ENCODE results near the gene SLC39A11. TPM values are rescaled to one million over a fixed set of nuclear protein-coding genes. Genes with fewer than 3 reads are reported as not detected.
A peak's percentile ranks its signal among the peaks of the same experiment; 100 is the strongest.
"Not testable (repeated sequence)": the region's sequence is repeated elsewhere in the genome, so short reads cannot be mapped to it uniquely, and the experiment has no call there.

Gene SLC39A11
- total RNA-seq, 1 experiment from 2014 or later, result 46.4 TPM

DNA sequence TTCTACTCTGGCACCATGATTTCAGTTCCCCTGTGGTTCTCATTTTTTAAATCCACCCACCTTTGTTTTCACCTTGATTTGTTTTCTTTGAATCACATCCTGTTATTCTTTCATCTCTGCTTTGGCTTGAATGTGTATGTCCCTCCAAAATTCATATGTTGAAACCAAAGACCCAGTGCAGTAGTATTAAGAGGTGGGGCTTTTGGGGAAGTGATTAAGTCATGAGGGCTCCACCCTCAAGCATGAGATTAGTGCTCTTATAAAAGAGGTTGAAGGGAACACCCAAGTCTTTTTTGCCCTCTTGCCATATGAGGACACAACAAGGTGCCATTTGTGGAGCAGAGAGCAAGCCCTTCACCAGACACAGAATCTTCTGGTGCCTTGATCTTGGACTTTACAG is 382.3 kb downstream of the SLC39A11 start:
- H3K27ac ChIP-seq (ENCODE audit: low read depth, low read length), result no peak overlapping the region
- H3K79me2 ChIP-seq (ENCODE audit: insufficient read depth, low read length), result no peaks in the 10 kb centered on the region
- intact Hi-C loops (cut with micrococcal nuclease), result no loop called here

DNA sequence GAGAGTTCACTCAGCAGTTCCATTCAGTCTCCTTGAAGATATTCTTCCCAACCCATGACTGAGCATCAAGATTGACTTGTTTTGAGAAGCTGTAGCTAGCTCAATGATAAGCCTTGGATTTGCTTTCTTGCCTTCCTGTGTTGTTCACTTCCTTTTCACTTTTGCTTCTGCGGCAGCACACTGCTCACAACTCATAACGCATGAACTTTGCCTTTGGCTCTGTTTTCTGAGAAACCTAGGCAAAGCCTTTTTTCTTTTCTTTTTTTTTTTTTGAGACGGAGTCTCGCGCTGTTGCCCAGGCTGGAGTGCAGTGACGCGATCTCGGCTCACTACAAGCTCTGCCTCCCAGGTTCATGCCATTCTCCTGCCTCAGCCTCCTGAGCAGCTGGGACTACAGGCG is 383.8 kb downstream of the SLC39A11 start:
- H3K27ac ChIP-seq (ENCODE audit: low read depth, low read length); H3K9me2 ChIP-seq (ENCODE audit: insufficient read depth); H3K79me2 ChIP-seq (ENCODE audit: insufficient read depth, low read length); H3K4me2 ChIP-seq (ENCODE audit: low read length); DNase-seq (ENCODE audit: low read depth, low spot score); POLR2A ChIA-PET; ATAC-seq; H3K27me3 ChIP-seq (ENCODE audit: insufficient read depth, low read length); BruUV-seq (replicated peaks); H3K9ac ChIP-seq (ENCODE audit: low read length); H4K20me1 ChIP-seq (ENCODE audit: insufficient read depth); H3K4me3 ChIP-seq (replicated peaks in 1 of 2; ENCODE audit: low read depth in 1 of 2, low read length in 2 of 2); H2AFZ ChIP-seq (ENCODE audit: low read depth, low read length, poor library complexity, severe bottlenecking); intact Hi-C loops (cut with micrococcal nuclease): not testable (repeated sequence)
- H3K9me3 ChIP-seq (ENCODE audit: control insufficient read depth in 1 of 2, insufficient read depth in 1 of 2, low read depth in 1 of 2, low read length in 2 of 2), result peaks cover 5 to 20% of the 10 kb centered on the region in 2 experiments; a peak in 2 of 4 replicates
- H3K36me3 ChIP-seq (ENCODE audit: control insufficient read depth in 1 of 2, insufficient read depth in 2 of 2, low read length in 2 of 2), result peaks cover 0 to 11% of the 10 kb centered on the region in 2 experiments; a peak in 1 of 4 replicates
- peaks cover 4 to 19% of the 10 kb centered on the region in 2 experiments; a peak in 3 of 4 replicates for H3K4me1 ChIP-seq (ENCODE audit: control insufficient read depth in 1 of 2, insufficient read depth in 2 of 2, low read length in 2 of 2)
- ChIA-PET CTCF (interaction anchor here (1.3 kb wide), 1 partner anchor 152 kb away, joined by 3 read pairs; no protein-coding TSS in a partner anchor), RAD21 (ENCODE audit: low non-redundant PET in 1 of 2, low total read pairs in 2 of 2, uncharacterized antibody in 2 of 2, unreplicated experiment in 2 of 2) (interaction anchor here in 1 of 2 experiments (1.4 kb wide), 1 partner anchor 25 kb away, joined by 3 read pairs; no protein-coding TSS in a partner anchor)

More for the DNA sequence above, 382.3 kb downstream of the SLC39A11 start:
- H3K9ac ChIP-seq (ENCODE audit: low read length), result no peak overlapping the region
- peak overlapping the region; percentile 2; the same call in 1 of the 2 replicates for H3K4me2 ChIP-seq (ENCODE audit: low read length)
- no peaks in the 10 kb centered on the region for H3K9me2 ChIP-seq (ENCODE audit: insufficient read depth)
- ChIA-PET POLR2A (interaction anchor here (1.1 kb wide), 1 partner anchor 117 kb away, joined by 3 read pairs; no protein-coding TSS in a partner anchor), CTCF (interaction anchor here (1.3 kb wide), 1 partner anchor 153 kb away, joined by 3 read pairs; no protein-coding TSS in a partner anchor), RAD21 (ENCODE audit: low non-redundant PET in 1 of 2, low total read pairs in 2 of 2, uncharacterized antibody in 2 of 2, unreplicated experiment in 2 of 2) (no interaction called here)
- no peak overlapping the region for H3K4me3 ChIP-seq (replicated peaks in 1 of 2; ENCODE audit: low read depth in 1 of 2, low read length in 2 of 2)
- peaks cover 5 to 20% of the 10 kb centered on the region in 2 experiments; a peak in 2 of 4 replicates for H3K9me3 ChIP-seq (ENCODE audit: control insufficient read depth in 1 of 2, insufficient read depth in 1 of 2, low read depth in 1 of 2, low read length in 2 of 2)
- peak; percentile 30; the same call in 1 of the 2 replicates for TF ChIP-seq FOSL1 (IDR thresholded peaks at IDR 0.05; ENCODE audit: low read depth)
- 0 out of 2 replicates have a peak, but pooled peaks have one; percentile 35 for TF ChIP-seq CBX3 (IDR thresholded peaks at IDR 0.05; ENCODE audit: low read depth)
- peak; percentile 51; the same call in 1 of the 2 replicates for TF ChIP-seq CEBPB (IDR thresholded peaks at IDR 0.05; ENCODE audit: low read depth)
- no peak for TF ChIP-seq ZFX (IDR thresholded peaks at IDR 0.05)
- no peak overlapping the region for H2AFZ ChIP-seq (ENCODE audit: low read depth, low read length, poor library complexity, severe bottlenecking)
- H3K27me3 ChIP-seq (ENCODE audit: insufficient read depth, low read length), result no peaks in the 10 kb centered on the region
- peaks cover 16 to 28% of the 10 kb centered on the region in 2 experiments for H3K4me1 ChIP-seq (ENCODE audit: control insufficient read depth in 1 of 2, insufficient read depth in 2 of 2, low read length in 2 of 2)
- DNase-seq (ENCODE audit: low read depth, low spot score) (no peak), ATAC-seq (no peak)
- H4K20me1 ChIP-seq (ENCODE audit: insufficient read depth), result no peaks in the 10 kb centered on the region
- no TSS peak for BruUV-seq (replicated peaks)
- peaks cover 0 to 11% of the 10 kb centered on the region in 2 experiments; a peak in 1 of 4 replicates for H3K36me3 ChIP-seq (ENCODE audit: control insufficient read depth in 1 of 2, insufficient read depth in 2 of 2, low read length in 2 of 2)
